GM12801 (cell line): Measurements from ENCODE around the gene RNU1-2.
"Not testable (repeated sequence)": the region's sequence is repeated elsewhere in the genome, so short reads cannot be mapped to it uniquely, and the experiment has no call there.

Experiments
- CTCF ChIP-seq: IDR thresholded peaks from one replicate; pipeline ENCODE4 v1.5.1; 2011; ENCODE audit warnings: control low read depth; ENCODE audit not compliant: insufficient read length; ENCODE audit errors: extremely low read depth

Gene RNU1-2

GRCh38 chr1:16895598-16896315 is at the start of gene RNU1-2:
Gene RNU1-2, plus strand, starts transcription at chr1:16895980.
- TF ChIP-seq CTCF: not testable (repeated sequence)

GRCh38 chr1:16882986-16883385 is 12.8 kb upstream of the RNU1-2 start:
- no peak for TF ChIP-seq CTCF

- no peak for TF ChIP-seq CTCF
Measured at GRCh38 chr1:16886860-16887605, 8.7 kb upstream of the RNU1-2 start.

- no peak for TF ChIP-seq CTCF
Measured at GRCh38 chr1:16888860-16889816, 6.6 kb upstream of the RNU1-2 start.

- no peak for TF ChIP-seq CTCF
Measured at GRCh38 chr1:16900751-16901150, 5.0 kb downstream of the RNU1-2 start.

GRCh38 chr1:16903054-16903453 is 7.3 kb downstream of the RNU1-2 start:
- TF ChIP-seq CTCF: no peak

DNA sequence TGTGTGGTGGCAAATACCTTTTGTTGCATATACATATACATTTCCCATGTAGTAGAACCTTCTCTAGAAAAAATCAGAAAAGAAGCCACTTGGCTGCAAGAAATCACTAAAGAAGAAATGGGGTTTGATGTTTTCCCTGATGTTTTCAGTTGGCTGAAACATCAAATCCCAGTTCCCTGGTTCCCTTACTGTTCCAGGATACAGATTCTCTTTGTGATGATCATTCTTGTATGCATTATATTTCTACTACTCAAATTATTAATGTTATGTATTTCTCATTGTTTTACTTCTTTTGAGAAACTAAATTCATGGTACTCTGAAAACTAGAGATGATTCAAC is 7.6 kb downstream of the RNU1-2 start:
- no peak for TF ChIP-seq CTCF
